B cell (primary cell): Measurements from ENCODE around the gene PARD3B. TPM values are rescaled to one million over a fixed set of nuclear protein-coding genes. Genes with fewer than 3 reads are reported as not detected.

ENCODE experiments used
- polyA plus RNA-seq: library from polyadenylated mRNA; depleted of rRNA; stranded (reverse); fragments of >200 nt; gene quantifications from 2 replicates; pipeline ENCODE4 v1.2.3, GENCODE V29; 2012
- small RNA-seq: library from RNA; depleted of rRNA; stranded (forward); fragments of <200 nt; gene quantifications from one replicate; pipeline ENCODE3, GENCODE V24; 2012; ENCODE audit warnings: low replicate concordance, low read depth; ENCODE audit not compliant: insufficient read length
- total RNA-seq, 2 donors: library from RNA; stranded (reverse); fragments of 120-200 nt in 1 of 2; gene quantifications; 1 replicate in 1 of 2; 2 replicates in 1 of 2; pipeline versions ENCODE4 v1.2.3 to v1.2.4, GENCODE V29; 2013 to 2022

PARD3B gene
- total and polyA plus RNA-seq, 2 donors (not counting 1 experiment from before 2014, with no cell fraction given): not detected

Small RNA genes within 50 kb of the gene (small RNA-seq; reads per million reads assigned to genes)
- gene AC008171.1: not detected
